AG09309 (cell line): Measurements from ENCODE around the gene SASH1.

ENCODE experiments used
- DNase-seq: peaks from one replicate; pipeline ENCODE4 v3.0.0-alpha.2; 2010; ENCODE audit warnings: low read depth
- H3K4me3 ChIP-seq: 2 replicates; pipeline ENCODE4 v1.5.1; 2011; ENCODE audit warnings: mild to moderate bottlenecking, low read depth, low read length, moderate library complexity; ENCODE audit not compliant: control insufficient read depth
- TF ChIP-seq, protein P1 (sequence below): IDR thresholded peaks from 2 replicates; pipeline ENCODE4 v1.5.1; 2011; ENCODE audit warnings: mild to moderate bottlenecking, low read depth, low read length, inconsistent platforms; ENCODE audit not compliant: insufficient read depth, control insufficient read depth; ENCODE audit errors: missing control alignments

The SASH1 gene

DNA sequence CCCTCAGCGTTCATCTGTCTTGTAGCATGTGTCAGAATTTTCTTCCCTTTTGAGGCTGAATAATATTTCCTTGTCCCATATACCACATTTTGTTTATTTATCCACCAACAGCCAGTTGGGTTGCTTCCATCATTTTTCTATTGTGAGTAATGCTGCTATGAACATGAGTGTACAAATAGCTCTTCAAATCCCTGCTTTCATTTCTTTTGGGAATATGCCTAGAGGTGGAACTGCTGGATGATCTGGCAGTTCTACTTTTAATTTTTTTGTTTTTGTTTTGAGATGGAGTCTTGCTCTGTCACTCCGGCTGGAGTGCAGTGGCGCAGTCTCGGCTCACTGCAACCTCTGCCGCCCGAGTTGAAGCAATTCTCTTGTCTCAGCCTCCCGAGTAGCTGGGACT lies 64.7 kb downstream of the SASH1 start:
- peak; percentile 91 for DNase-seq
- no peak overlapping the region for H3K4me3 ChIP-seq
- TF ChIP-seq, protein P1, sequence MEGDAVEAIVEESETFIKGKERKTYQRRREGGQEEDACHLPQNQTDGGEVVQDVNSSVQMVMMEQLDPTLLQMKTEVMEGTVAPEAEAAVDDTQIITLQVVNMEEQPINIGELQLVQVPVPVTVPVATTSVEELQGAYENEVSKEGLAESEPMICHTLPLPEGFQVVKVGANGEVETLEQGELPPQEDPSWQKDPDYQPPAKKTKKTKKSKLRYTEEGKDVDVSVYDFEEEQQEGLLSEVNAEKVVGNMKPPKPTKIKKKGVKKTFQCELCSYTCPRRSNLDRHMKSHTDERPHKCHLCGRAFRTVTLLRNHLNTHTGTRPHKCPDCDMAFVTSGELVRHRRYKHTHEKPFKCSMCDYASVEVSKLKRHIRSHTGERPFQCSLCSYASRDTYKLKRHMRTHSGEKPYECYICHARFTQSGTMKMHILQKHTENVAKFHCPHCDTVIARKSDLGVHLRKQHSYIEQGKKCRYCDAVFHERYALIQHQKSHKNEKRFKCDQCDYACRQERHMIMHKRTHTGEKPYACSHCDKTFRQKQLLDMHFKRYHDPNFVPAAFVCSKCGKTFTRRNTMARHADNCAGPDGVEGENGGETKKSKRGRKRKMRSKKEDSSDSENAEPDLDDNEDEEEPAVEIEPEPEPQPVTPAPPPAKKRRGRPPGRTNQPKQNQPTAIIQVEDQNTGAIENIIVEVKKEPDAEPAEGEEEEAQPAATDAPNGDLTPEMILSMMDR: no peak

DNA sequence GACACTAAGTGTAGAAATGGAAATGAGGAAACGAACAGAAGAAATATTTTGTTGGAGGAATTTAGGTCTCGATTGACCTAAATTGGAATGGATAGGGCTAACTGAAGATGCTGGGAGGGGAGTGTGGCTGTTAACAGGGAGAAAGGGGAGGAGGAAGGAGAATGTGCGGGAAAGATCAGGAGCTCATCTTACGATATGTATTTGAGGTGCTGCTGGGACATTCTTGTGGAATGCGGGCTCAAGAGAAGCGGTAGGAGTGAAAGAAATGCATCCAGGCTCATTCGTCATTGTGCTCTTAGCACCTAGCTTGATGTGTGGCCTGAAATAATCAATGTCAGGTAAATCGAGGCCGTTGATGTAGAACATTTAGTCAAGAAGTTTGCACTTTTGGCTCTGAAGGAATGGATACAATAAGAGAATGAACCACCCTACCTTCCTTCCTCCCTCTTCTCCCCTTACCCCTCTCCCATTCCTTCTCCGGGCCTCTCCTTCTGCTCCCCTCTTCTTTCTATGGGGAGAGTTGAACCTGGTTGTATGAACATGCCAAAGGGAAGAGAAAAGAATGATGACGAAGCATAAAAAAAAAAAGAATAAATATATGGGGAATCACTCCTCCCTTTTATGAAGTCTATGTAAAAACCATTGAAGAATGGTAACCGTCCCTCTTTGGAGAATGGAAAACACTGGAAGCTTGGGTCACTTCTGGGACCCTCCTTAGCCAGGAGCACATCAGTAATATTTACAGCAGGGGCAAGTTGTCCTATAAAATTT lies 70.9 kb downstream of the SASH1 start:
- TF ChIP-seq, protein P1: no peak
- DNase-seq: no peak
- H3K4me3 ChIP-seq: no peak overlapping the region

DNA sequence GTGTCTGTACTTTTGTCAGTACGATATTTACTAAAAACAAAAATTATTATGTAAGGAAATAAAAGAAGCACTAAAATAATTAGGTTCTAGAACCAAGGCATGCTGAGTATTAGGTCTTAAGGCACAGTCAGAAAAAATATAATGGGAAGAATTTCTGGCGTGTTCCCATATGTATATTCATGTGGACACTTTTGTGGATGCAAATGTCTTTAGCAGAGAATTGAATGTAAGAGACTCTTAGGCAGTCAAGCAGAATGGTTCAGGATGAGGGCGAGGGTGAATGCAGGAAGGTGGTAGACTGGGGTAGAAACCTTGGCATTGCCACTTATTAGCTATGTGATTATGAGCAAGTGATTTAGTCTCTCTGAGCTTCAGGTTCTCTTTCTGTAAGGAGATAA lies 71.5 kb downstream of the SASH1 start:
- H3K4me3 ChIP-seq: no peak overlapping the region
- no peak for DNase-seq
- TF ChIP-seq, protein P1: no peak

DNA sequence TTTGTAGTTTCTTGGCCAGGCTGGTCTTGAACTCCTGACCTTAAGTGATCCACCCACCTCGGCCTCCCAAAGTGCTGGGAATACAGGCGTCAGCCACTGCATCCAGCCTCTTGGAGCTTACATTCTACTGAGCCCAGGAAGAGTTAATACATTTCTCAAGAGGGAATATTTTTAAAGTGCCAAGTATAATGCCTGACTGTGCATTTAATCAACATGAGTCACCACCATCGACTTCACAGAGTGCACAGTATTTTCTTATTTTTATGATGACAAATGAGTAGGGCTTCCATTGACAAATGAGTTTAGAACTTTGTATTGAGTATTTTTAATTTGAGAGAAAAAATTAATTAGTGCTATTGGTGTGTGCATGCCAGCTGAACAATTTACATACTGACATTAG lies 72.2 kb downstream of the SASH1 start:
- peak; percentile 48 for DNase-seq
- no peak overlapping the region for H3K4me3 ChIP-seq
- TF ChIP-seq, protein P1: no peak

DNA sequence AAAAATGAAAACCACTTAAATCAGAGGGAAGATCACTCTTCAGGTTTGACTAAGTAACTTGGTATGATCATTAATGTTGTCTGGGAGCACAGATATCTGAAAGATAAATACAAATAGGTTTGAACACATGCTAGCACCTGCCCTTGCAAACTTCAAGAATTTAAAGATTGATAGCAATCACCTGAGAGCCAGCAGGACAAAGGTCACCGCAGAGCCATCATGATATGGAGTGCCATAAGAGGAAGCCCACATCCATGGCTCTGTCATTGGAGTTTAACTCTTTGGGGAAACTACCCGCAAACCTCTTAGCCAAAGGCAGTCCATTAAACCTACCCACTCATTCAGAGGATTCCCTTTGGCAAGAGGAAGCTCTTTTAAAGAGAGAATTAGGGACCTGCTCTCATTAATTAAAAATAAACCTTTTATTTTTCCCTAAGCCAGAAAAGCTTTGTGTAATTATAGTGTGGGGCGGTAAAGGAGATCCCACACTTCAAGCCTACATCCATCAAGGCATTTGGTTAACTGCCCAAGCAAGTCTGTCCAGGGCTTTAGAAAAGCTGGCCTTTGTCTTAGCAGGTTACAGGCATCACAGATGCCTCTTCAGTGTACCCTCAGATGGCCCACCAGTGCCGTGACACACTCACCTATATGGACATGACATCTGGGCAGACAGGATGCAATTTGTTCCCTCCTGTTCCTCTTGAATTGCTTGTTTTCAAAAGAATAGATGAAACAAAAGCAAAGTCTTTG lies 73.0 kb downstream of the SASH1 start:
- H3K4me3 ChIP-seq: no peak overlapping the region
- TF ChIP-seq, protein P1: no peak
- DNase-seq: no peak

DNA sequence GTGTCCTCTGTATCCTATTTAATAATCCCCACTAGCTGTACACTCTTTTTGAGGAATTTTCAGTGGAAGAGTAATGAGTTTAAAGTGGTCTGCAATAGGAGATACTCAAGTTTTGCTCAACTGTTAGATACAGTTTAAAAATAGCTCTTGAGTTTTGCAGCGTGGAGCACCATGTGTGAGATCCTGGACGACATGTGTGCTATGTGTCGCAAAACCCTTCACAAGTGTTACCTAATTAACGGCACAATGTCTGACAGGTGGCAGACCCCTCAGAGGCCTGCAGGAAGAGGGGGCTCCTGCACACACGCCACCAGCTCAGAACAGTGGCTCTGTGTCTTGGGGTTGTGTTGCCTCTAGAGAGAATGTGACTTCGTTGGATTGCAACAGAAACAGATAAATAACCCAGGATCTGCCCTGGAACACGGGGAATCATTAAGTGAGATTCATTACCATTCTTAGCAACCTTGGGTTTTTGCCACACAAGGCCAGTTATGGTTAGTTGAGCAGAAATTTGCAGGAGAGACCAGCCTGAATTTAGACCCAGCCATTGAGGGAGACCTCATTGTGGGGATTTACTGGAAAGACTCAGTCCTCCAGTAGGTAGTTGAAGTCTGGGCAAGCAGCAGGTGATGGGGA lies 73.8 kb downstream of the SASH1 start:
- H3K4me3 ChIP-seq: no peak overlapping the region
- TF ChIP-seq, protein P1: no peak
- no peak for DNase-seq
